ENCODE data around the gene REG4.

DNA sequence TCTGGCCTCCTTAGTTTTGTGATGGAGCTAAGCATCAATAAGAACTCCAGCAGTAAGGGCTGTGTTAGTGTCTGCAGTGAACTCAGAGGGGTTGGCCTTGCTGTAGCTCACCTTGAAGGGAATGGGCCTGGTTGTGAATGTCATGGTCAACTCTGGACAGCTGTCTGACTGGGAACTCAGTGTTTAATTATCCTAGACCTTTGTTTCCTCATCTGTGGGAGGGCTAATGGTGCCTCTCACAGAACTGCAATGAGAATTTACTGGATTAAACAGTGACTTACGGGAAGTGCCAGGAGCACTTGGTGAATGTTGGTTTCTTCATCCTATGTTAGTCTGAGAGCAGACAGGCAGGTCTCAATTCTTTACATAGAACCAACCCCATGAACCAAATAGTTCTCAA lies 66.2 kb downstream of the REG4 start:
- TF ChIP-seq, protein P1, sequence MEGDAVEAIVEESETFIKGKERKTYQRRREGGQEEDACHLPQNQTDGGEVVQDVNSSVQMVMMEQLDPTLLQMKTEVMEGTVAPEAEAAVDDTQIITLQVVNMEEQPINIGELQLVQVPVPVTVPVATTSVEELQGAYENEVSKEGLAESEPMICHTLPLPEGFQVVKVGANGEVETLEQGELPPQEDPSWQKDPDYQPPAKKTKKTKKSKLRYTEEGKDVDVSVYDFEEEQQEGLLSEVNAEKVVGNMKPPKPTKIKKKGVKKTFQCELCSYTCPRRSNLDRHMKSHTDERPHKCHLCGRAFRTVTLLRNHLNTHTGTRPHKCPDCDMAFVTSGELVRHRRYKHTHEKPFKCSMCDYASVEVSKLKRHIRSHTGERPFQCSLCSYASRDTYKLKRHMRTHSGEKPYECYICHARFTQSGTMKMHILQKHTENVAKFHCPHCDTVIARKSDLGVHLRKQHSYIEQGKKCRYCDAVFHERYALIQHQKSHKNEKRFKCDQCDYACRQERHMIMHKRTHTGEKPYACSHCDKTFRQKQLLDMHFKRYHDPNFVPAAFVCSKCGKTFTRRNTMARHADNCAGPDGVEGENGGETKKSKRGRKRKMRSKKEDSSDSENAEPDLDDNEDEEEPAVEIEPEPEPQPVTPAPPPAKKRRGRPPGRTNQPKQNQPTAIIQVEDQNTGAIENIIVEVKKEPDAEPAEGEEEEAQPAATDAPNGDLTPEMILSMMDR (IDR thresholded peaks at IDR 0.05; ENCODE audit: low read depth, low read length), result no peak
- TF ChIP-seq EZH2phosphoT487 (IDR thresholded peaks at IDR 0.05; ENCODE audit: low read depth), result no peak

Data from OCI-LY3 (cell line).